ENCODE data around the gene WNT3A.
A peak's percentile ranks its signal among the peaks of the same experiment; 100 is the strongest.

WNT3A gene

DNA sequence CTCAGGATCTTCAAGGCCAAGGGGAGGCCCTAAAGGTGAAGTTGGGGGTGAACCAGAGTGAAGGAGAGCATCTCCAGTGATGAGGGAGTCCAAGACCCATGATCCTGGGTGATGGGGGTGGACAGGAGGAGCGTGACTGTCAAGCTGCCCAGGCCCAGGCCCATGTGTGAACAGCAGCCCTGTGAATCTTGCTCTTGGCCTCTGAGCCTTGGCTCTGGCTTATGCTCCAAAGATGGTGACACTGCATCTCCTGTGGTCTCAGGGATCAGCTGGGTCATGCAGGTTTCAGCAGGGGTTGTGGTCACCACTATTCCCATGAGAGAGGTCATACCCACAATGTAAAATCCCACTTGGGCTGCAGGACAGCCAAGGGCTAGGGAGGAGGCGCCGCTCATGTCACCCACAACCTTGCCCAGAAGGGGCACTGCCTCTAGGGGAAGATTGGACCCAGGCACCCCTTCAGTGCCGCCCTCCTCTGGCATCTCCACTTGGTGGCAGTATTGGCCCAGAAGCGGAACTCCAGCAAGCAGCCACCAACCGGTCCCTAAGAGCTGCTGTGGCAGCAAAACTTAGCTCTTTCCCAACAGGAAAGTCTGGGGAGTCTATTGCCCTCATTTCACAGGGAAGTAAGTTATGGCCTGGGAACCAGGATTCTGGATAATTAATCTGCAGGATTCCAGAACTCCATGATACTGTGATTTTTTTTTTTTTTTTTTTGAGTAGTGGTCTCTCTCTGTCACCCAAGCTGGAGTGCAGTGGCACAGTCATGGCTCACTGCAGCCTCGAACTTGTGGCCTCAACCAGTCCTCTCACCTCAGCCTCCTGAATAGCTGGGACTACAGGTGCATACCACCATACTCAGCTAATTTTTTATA, 7.5 kb upstream of the WNT3A start:
- ChIA-PET POLR2A (no interaction called here), CTCF (interaction anchor here (0.6 to 2.1 kb wide), 27 partner anchors 11 to 848 kb away, joined by 3 to 10 read pairs (median 4); partner anchors contain the start of genes ARF1, IBA57 and TRIM11)
- DNase-seq (ENCODE audit: extremely low spot score), result peak; percentile 82
- TF ChIP-seq, protein P1, sequence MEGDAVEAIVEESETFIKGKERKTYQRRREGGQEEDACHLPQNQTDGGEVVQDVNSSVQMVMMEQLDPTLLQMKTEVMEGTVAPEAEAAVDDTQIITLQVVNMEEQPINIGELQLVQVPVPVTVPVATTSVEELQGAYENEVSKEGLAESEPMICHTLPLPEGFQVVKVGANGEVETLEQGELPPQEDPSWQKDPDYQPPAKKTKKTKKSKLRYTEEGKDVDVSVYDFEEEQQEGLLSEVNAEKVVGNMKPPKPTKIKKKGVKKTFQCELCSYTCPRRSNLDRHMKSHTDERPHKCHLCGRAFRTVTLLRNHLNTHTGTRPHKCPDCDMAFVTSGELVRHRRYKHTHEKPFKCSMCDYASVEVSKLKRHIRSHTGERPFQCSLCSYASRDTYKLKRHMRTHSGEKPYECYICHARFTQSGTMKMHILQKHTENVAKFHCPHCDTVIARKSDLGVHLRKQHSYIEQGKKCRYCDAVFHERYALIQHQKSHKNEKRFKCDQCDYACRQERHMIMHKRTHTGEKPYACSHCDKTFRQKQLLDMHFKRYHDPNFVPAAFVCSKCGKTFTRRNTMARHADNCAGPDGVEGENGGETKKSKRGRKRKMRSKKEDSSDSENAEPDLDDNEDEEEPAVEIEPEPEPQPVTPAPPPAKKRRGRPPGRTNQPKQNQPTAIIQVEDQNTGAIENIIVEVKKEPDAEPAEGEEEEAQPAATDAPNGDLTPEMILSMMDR (IDR thresholded peaks at IDR 0.05; ENCODE audit: control extremely low read depth, extremely low read depth, low read depth, missing control alignments), result peak; percentile 80

- DNase-seq (ENCODE audit: extremely low spot score), result no peak
- TF ChIP-seq, protein P1 (IDR thresholded peaks at IDR 0.05; ENCODE audit: control extremely low read depth, extremely low read depth, low read depth, missing control alignments), result no peak
- POLR2A ChIA-PET, result no interaction called here
- CTCF ChIA-PET, result interaction anchor here (1.1 to 2.0 kb wide), 3 partner anchors 119 to 519 kb away, joined by 4 to 7 read pairs (median 4); no protein-coding TSS in a partner anchor
These were observed 6.4 kb upstream of the WNT3A start for GRCh38 chr1:228000416-228000815.

- TF ChIP-seq, protein P1 (IDR thresholded peaks at IDR 0.05; ENCODE audit: control extremely low read depth, extremely low read depth, low read depth, missing control alignments), result no peak
- POLR2A ChIA-PET, result no interaction called here
- DNase-seq (ENCODE audit: extremely low spot score), result peak; percentile 8
- CTCF ChIA-PET, result no interaction called here
These were observed 5.8 kb upstream of the WNT3A start for GRCh38 chr1:228000836-228001563.

GRCh38 chr1:228001738-228002535, 4.9 kb upstream of the WNT3A start:
- peak; percentile 8 for DNase-seq (ENCODE audit: extremely low spot score)
- ChIA-PET CTCF (interaction anchor here (1.2 kb wide), 1 partner anchor 165 kb away, joined by 3 read pairs; no protein-coding TSS in a partner anchor), POLR2A (no interaction called here)
- TF ChIP-seq, protein P1 (IDR thresholded peaks at IDR 0.05; ENCODE audit: control extremely low read depth, extremely low read depth, low read depth, missing control alignments), result no peak

- DNase-seq (ENCODE audit: extremely low spot score), result no peak
These were observed 4.0 kb upstream of the WNT3A start for GRCh38 chr1:228002792-228003191.

More at GRCh38 chr1:228002792-228003191, 4.0 kb upstream of the WNT3A start:
- POLR2A ChIA-PET, result no interaction called here
- CTCF ChIA-PET, result interaction anchor here (0.8 to 2.2 kb wide), 4 partner anchors 71 to 512 kb away, joined by 3 to 7 read pairs (median 3); no protein-coding TSS in a partner anchor
- TF ChIP-seq, protein P1 (IDR thresholded peaks at IDR 0.05; ENCODE audit: control extremely low read depth, extremely low read depth, low read depth, missing control alignments), result no peak

Measured in GM10248 (cell line).